ENCODE data around the gene DUSP22.

- no peak for TF ChIP-seq POLR2A (IDR thresholded peaks at IDR 0.05; ENCODE audit: low read length)
- TF ChIP-seq GATA1 (IDR thresholded peaks at IDR 0.05; ENCODE audit: low read depth, low read length), result no peak
Measured at GRCh38 chr6:374956-375355, 82.7 kb downstream of the DUSP22 start.
